HG03103 (cell line): ENCODE data around the gene SFMBT1.
A peak's percentile ranks its signal among the peaks of the same experiment; 100 is the strongest.

Source experiments
- ATAC-seq: cut with Tn5 transposase; IDR thresholded peaks from one replicate; pipeline ENCODE4 v1.9.1; 2021; ENCODE audit warnings: low read depth; ENCODE audit not compliant: unreplicated experiment

SFMBT1 gene

GRCh38 chr3:52930748-52931147 lies 115.1 kb downstream of the SFMBT1 start:
- no peak for ATAC-seq

DNA sequence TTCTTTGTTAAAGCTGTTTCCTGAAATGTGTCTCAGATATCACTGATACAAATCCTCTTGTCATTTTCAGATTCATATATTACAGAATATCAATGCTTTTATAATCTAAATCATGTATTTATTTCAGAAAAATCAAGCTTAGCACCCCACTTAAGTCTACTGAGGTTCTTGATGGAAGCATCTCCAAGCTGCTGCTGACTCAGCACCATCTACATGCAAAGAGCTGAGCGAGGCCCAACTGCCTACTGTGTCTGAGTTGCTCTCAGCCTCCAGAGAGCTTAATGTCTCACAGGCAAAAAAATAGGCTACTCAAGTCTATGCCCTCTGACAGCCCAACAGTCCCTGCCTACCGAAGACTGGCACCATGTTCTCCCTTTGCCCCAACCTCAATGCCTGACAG lies 119.3 kb downstream of the SFMBT1 start:
- ATAC-seq = no peak

DNA sequence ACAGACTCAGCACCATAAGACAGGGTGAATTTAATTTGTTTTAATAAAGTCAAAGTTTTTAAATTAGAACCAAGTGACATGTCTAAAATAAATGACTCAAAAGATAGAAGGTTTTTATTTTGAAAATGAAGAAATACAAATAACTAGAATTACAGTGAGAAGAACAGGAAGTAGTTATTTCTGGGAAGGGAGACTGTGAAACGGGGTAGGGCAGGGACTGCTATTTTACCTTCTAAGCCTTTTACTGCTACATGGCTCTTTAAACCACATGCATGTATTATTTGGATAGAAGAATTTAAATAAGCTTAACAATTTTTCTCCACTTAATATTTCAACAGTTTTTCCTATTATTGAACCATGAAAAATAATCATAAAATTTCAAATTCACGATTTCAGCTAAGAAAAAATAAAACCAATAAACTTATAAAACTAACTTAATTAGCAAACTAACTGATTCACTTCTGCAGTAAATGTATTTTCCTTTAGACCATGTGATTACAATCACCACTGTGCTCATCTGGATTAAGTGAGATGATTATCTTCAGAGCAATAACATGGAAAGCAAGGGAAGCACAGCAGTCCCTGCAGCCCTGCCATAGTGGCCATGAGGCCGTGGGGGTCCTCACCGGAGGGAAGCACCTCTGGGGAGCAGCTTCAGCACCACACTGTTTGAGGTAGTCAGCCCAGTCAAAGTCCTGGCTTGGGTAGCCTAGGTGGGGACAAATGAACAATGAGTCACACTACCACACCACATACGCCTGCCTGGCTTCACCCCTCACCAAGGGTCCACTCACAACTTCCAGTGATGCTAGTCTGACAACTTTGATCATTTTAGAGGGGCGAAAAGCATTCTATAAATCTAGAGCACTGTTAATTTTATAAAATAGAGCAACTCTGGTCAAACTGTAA lies 120.2 kb downstream of the SFMBT1 start:
- no peak for ATAC-seq

GRCh38 chr3:52923963-52924362 lies 121.9 kb downstream of the SFMBT1 start:
- no peak for ATAC-seq

DNA sequence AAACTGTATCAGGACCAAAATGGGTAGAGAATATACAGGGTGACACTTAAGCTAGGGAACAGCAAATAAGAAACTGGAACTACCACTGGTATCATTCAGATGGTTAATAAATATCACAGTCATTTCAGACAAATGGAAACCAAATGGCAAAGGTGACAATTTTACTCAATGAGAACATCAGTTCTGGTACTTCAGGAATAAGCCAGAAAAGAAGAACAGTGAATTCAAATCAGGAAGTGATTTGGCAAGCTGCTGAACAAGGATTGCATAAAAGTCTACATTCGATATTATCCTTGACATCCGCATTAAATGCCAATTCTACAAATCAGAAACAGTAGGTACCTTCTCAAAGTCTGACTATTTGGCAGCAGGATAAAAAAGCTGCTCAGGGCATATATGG lies 125.0 kb downstream of the SFMBT1 start:
- no peak for ATAC-seq

GRCh38 chr3:52917044-52917443 lies 128.8 kb downstream of the SFMBT1 start:
- ATAC-seq = no peak

DNA sequence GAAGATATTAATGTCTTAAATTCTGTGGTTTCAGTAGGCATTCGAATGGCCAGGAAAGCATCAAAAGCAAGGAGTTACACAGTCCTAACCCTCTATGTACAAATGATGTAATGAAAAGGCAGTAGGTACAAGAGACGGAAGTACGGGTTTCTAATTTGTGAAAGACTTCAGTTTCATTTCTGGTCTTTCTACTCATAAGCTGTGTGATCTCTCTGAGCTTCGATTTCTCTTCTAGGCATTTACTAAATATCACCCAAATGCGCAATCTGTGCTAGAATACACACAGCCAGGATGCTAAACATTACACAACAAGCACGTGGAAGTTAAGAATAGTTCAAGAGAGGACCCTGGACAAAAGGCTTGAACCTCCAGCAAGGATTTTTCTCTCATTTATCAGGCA lies 130.6 kb downstream of the SFMBT1 start:
- no peak for ATAC-seq

- no peak for ATAC-seq
These were observed 132.8 kb downstream of the SFMBT1 start for GRCh38 chr3:52912885-52913731.

DNA sequence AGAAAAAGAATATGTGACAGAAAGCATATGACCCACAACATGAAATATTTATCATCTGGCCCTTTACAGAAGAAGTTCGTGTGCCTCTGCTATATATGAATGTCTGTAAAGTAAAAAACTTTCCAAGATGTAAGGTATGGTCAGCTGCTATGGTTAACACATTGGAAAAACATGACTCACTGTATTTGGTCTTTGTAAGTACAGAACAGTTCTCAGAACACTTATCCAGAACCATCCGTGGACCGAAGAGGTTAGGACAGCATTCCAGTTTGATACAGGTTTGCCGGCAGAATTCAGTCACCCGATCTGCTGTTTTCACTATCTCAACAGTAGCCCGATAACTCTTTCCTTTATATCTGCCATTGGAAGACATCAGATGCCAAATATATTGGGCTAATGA lies 135.1 kb downstream of the SFMBT1 start:
- no peak for ATAC-seq

- no peak for ATAC-seq
These were observed 138.4 kb downstream of the SFMBT1 start for GRCh38 chr3:52907497-52907896.

- ATAC-seq = no peak
These were observed 141.3 kb downstream of the SFMBT1 start for GRCh38 chr3:52904552-52904951.

DNA sequence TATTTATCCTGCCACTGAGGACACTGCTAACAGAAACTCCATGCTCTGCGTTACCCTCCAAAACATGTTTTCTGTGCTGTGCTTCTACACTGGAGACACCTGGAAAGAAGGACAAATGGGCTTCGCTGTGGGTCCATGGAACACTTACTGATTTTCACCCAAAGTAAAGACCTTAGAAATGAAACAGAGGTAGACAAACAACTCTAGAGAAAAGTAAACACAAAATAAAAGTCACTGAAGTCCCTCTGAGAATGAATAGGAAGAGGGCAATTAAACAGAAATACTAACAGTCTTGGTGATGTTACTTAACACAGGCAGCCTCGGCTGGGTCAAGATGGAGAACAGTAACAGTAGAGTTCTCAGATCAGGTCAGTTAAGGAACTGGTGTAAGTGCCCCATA lies 141.9 kb downstream of the SFMBT1 start:
- no peak for ATAC-seq

DNA sequence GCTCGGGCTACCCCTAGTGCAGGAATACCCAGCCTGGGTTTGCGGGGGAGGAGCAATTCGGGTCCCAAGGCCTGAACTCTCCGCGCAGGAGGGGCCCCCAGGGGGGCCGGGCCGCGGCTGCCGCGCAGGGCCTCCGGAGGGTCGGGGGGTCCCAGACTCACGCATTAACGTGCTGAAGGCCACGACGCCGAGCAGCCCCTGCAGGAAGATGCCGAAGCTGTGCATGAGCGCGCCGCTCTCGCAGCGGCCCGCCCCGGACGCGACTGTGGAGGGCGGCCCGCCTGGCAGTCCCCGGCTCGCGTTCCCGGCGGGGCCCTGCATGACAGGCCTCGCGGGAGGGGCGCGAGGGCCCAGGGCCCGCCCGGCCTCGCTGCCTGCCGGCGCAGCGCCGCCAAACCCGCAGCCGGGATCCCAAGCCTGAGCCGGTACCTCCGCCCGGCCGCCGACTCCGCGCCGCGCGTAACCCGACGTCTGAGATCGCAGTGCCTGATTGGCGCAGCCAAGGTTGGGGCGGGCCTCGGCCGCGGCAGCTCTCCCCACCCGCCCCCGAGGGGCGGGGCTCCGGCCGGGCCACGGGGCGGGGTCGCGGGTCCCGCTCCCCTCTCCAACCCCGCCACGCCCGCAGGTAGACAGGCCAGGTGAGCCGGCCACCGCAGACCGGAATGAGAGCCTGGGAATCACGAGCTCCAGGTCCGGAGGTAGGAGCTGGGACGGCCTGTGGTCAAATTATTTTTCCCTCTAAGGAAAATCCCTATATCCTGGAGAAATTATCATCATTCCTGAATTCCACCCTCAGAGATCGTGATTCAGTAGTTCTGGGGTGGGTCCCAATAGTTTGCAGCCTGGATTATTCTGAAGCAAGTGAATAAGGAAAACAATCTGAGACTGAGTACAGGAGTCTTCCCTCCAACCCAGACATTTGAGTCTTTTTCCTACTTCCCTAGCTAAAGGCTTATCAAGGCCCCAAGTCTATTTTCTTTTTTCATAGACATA lies 148.4 kb downstream of the SFMBT1 start, which contains the start of gene STIMATE:
Gene STIMATE, minus strand, starts transcription at position 419 of the 993 bp plus-strand sequence. Its CDS starts 98 bp downstream, at position 321.
- ATAC-seq = peak; percentile 85

DNA sequence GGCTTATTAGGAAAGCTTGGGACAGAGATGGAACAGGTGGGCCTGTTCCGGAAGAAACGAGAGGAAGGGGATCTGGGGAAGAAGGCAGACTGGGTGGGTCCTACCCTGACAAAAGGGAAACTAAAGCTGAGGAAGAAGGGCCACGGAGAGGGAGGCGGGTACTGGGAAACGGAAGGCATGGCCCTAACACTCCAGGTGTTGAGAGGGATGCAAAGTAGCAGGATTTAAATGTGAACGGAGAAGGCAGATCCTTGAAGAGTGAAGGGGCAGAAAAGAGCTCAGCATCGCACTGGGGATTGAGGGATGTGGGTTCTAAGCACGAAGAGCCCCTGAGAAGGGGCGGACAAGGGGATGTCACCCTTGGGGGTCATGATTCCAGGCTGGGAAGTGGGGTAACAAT lies 149.3 kb downstream of the SFMBT1 start:
- no peak for ATAC-seq

DNA sequence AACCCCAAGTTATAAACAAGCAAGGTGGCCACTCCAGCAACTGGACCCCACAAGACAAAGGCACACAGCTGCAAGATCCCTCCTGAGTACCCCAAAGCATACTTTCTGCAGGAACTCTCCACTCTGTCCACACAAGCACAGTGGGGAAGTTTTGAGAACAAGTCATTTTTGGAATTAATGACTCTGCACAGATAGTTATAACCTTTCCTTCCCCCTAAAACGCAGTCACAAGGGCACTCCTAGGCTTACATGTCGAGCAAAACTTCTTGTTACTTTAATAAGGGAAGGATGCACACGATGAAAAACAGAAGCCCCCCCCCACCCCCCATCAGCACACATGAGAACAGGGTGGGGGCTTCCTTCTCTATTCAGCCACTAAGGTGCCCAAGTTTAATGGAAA lies 149.7 kb downstream of the SFMBT1 start:
- no peak for ATAC-seq

DNA sequence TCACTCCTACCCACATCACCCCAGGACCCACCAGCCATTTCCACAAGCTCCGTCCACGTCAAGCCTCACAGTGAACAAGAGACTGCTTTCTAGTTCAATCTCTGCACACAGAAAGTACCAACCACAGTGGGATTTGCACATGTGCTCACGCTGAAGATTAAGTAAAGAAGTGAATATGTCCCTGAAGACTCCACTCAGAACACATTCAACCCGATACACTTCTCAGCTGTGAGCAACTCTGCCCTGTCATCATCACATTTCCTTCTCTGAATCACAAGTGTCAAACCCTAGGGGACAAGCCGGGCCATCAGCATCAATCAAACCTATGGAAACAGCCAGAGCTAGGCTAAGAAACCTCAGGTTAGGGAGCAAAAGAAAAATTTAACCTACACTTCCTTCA lies 150.5 kb downstream of the SFMBT1 start:
- ATAC-seq = no peak

- ATAC-seq = no peak
These were observed 151.1 kb downstream of the SFMBT1 start for GRCh38 chr3:52894756-52895155.

GRCh38 chr3:52893723-52894122 lies 152.2 kb downstream of the SFMBT1 start:
- ATAC-seq = no peak

- no peak for ATAC-seq
These were observed 153.1 kb downstream of the SFMBT1 start for GRCh38 chr3:52892625-52893311.

DNA sequence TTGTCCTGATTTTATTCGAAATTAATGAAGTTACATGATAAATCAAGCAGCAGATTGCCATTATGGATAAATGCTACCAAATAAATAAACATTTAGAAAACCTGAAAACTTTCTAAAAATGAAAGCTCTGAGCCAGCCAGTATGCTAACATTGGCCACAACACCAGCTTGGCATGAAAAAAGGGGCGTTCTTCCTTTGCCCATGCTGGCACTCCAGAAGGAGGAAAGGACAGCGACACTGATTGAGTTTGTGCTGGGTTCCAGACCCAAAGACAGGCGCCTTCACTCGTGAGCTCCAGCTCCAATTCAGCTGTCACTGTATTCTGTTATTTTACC lies 153.6 kb downstream of the SFMBT1 start:
- no peak for ATAC-seq
